Parathyroid adenoma (tissue), 2 donors: ENCODE measurements around the gene SPRED3.
"Not testable (repeated sequence)": the region's sequence is repeated elsewhere in the genome, so short reads cannot be mapped to it uniquely, and the experiment has no call there.

Experiments used
- H2AFZ ChIP-seq: fragments of 300-600 bp; sonication (generic); one replicate; pipeline ENCODE4 v1.7.0; 2017; ENCODE audit warnings: antibody characterized with exemption, mild to moderate bottlenecking
- H3K27ac ChIP-seq: fragments of 300-600 bp; sonication (generic); one replicate; pipeline ENCODE4 v1.7.0; 2017
- H3K27me3 ChIP-seq: fragments of 300-600 bp; sonication (generic); one replicate; pipeline ENCODE4 v1.7.0; 2017; ENCODE audit warnings: low read length; ENCODE audit not compliant: control insufficient read depth, insufficient read depth
- H3K36me3 ChIP-seq: fragments of 300-600 bp; sonication (generic); one replicate; pipeline ENCODE4 v1.7.0; 2017; ENCODE audit warnings: low read length; ENCODE audit not compliant: control insufficient read depth, insufficient read depth
- H3K4me1 ChIP-seq: fragments of 300-600 bp; sonication (generic); one replicate; pipeline ENCODE4 v1.7.0; 2017; ENCODE audit warnings: control low read depth
- H3K4me2 ChIP-seq: fragments of 300-600 bp; sonication (generic); one replicate; pipeline ENCODE4 v1.7.0; 2017; ENCODE audit warnings: low read length
- H3K4me3 ChIP-seq: fragments of 300-600 bp; sonication (generic); one replicate; pipeline ENCODE4 v1.7.0; 2017; ENCODE audit warnings: low read depth, low read length
- H3K79me2 ChIP-seq: fragments of 300-600 bp; sonication (generic); one replicate; pipeline ENCODE4 v1.7.0; 2017; ENCODE audit warnings: control low read depth
- H3K9ac ChIP-seq: fragments of 300-600 bp; sonication (generic); one replicate; pipeline ENCODE4 v1.7.0; 2017; ENCODE audit warnings: mild to moderate bottlenecking
- H3K9me3 ChIP-seq: fragments of 300-600 bp; sonication (generic); one replicate; pipeline ENCODE4 v1.7.0; 2017; ENCODE audit warnings: low read length; ENCODE audit not compliant: control insufficient read depth
- CTCF ChIP-seq: fragments of 300-600 bp; sonication (generic); IDR thresholded peaks from one replicate; pipeline ENCODE4 v1.7.0; 2017; ENCODE audit warnings: antibody characterized with exemption, mild to moderate bottlenecking
- donor health status: primary hyperparathyroidism.

Gene SPRED3

GRCh38 chr19:38362076-38362945, 26.2 kb upstream of the SPRED3 start:
- no peak for TF ChIP-seq CTCF
- H3K27me3 ChIP-seq, result no peaks in the 10 kb centered on the region
- peak overlapping the region; percentile 70 for H3K27ac ChIP-seq

GRCh38 chr19:38362946-38363688, 25.4 kb upstream of the SPRED3 start:
- H2AFZ ChIP-seq, result peak overlapping the region; percentile 97
- H3K36me3 ChIP-seq, H3K79me2 ChIP-seq, H3K27me3 ChIP-seq, H3K27ac ChIP-seq, H3K9me3 ChIP-seq, H3K4me1 ChIP-seq, H3K9ac ChIP-seq: not testable (repeated sequence)
- H3K4me3 ChIP-seq, result peak overlapping the region; percentile 78
- peak overlapping the region; percentile 100 for H3K4me2 ChIP-seq

More at GRCh38 chr19:38362076-38362945, 26.2 kb upstream of the SPRED3 start:
- Histone ChIP-seq H3K4me2 (peak overlapping the region; percentile 100), H3K4me1 (no peaks in the 10 kb centered on the region), H3K36me3 (no peaks in the 10 kb centered on the region), H2AFZ (peak overlapping the region; percentile 97), H3K9ac (no peak overlapping the region), H3K9me3 (no peaks in the 10 kb centered on the region), H3K79me2 (no peaks in the 10 kb centered on the region), H3K4me3 (peak overlapping the region; percentile 78)

GRCh38 chr19:38367041-38367440, 21.5 kb upstream of the SPRED3 start:
- no peak for TF ChIP-seq CTCF
- no peaks in the 10 kb centered on the region for H3K9me3 ChIP-seq
- H3K9ac ChIP-seq, result no peak overlapping the region
- no peaks in the 10 kb centered on the region for H3K79me2 ChIP-seq
- no peaks in the 10 kb centered on the region for H3K36me3 ChIP-seq
- no peak overlapping the region for H3K4me2 ChIP-seq
- no peak overlapping the region for H3K4me3 ChIP-seq
- H2AFZ ChIP-seq, result no peak overlapping the region
- no peaks in the 10 kb centered on the region for H3K4me1 ChIP-seq
- H3K27ac ChIP-seq, result no peak overlapping the region
- no peaks in the 10 kb centered on the region for H3K27me3 ChIP-seq

- Histone ChIP-seq H2AFZ (no peak overlapping the region), H3K4me1 (peaks cover 3% of the 10 kb centered on the region), H3K36me3 (no peaks in the 10 kb centered on the region), H3K9ac (no peak overlapping the region), H3K4me3 (no peak overlapping the region), H3K9me3 (no peaks in the 10 kb centered on the region), H3K4me2 (no peak overlapping the region), H3K79me2 (no peaks in the 10 kb centered on the region), H3K27me3 (no peaks in the 10 kb centered on the region), H3K27ac (no peak overlapping the region)
- TF ChIP-seq CTCF, result no peak
Observed at GRCh38 chr19:38369584-38369983, 18.9 kb upstream of the SPRED3 start.

GRCh38 chr19:38370299-38370698, 18.2 kb upstream of the SPRED3 start:
- H3K4me2 ChIP-seq, result no peak overlapping the region

More at GRCh38 chr19:38370299-38370698, 18.2 kb upstream of the SPRED3 start:
- Histone ChIP-seq H3K36me3 (no peaks in the 10 kb centered on the region), H3K9ac (no peak overlapping the region), H3K27ac (no peak overlapping the region), H3K4me1 (peaks cover 3% of the 10 kb centered on the region), H3K79me2 (peaks cover 3% of the 10 kb centered on the region), H3K27me3 (no peaks in the 10 kb centered on the region), H2AFZ (no peak overlapping the region), H3K9me3 (no peaks in the 10 kb centered on the region), H3K4me3 (no peak overlapping the region)
- TF ChIP-seq CTCF, result no peak
